ENCODE results near the gene KCNQ4. TPM values are rescaled to one million over a fixed set of nuclear protein-coding genes. Genes with fewer than 3 reads are reported as not detected.

KCNQ4 gene
- total RNA-seq, 1 donor from 2014 or later = not detected

DNA sequence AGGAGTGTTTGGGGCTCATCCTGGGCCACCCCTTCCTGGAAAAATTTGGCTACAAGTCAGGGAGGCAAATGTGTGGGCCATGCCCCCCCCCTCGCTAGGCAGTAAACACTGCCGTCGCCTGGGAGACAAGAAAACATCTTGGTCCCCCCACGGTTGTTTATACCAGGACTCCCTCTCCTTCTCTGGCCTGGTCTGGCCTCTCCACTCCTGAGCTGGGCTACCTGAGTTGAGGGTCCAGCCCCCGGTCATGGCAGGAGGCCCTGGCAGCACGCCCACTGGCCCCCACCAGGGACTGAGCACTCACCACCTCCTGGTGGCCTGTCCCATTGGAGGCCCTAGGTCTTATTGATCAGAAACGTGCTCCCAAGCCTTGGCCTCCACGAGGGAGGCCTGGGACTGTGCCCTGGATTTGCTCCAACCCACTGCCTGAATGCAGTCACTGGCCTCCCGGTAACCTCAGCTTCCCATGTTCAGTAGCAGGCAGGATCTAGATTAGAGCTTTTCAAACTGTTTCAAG lies 15.8 kb downstream of the KCNQ4 start:
- Histone ChIP-seq H3K4me1 (peaks cover 35% of the 10 kb centered on the region), H3F3A (ENCODE audit: low read depth) (peaks cover 23% of the 10 kb centered on the region), H3K4me3 (no peak overlapping the region), H3K27ac (no peak overlapping the region), H3K79me2 (ENCODE audit: low read depth) (no peaks in the 10 kb centered on the region), H3K9me3 (ENCODE audit: low read depth) (no peaks in the 10 kb centered on the region), H4K20me1 (ENCODE audit: low read depth) (peaks cover 8% of the 10 kb centered on the region), H2AFZ (replicated peaks) (no peak overlapping the region), H3K27me3 (peaks cover 11% of the 10 kb centered on the region), H3K9ac (no peak overlapping the region), H3K4me2 (no peak overlapping the region), H3K36me3 (no peaks in the 10 kb centered on the region)
- Mint-ChIP-seq H3K27ac (peak overlapping the region; percentile 92), H3K4me3 (peak overlapping the region; percentile 58), H3K27me3 (ENCODE audit: insufficient read depth, low read depth) (peaks cover 11% of the 10 kb centered on the region), H3K9me3 (no peaks in the 10 kb centered on the region), H3K4me1 (peaks cover 61% of the 10 kb centered on the region), H3K36me3 (no peaks in the 10 kb centered on the region)
- TF ChIP-seq, protein P1, sequence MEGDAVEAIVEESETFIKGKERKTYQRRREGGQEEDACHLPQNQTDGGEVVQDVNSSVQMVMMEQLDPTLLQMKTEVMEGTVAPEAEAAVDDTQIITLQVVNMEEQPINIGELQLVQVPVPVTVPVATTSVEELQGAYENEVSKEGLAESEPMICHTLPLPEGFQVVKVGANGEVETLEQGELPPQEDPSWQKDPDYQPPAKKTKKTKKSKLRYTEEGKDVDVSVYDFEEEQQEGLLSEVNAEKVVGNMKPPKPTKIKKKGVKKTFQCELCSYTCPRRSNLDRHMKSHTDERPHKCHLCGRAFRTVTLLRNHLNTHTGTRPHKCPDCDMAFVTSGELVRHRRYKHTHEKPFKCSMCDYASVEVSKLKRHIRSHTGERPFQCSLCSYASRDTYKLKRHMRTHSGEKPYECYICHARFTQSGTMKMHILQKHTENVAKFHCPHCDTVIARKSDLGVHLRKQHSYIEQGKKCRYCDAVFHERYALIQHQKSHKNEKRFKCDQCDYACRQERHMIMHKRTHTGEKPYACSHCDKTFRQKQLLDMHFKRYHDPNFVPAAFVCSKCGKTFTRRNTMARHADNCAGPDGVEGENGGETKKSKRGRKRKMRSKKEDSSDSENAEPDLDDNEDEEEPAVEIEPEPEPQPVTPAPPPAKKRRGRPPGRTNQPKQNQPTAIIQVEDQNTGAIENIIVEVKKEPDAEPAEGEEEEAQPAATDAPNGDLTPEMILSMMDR (IDR thresholded peaks at IDR 0.05) = no peak
- TF ChIP-seq EZH2 (IDR thresholded peaks at IDR 0.05) = no peak
- no peak for TF ChIP-seq EZH2phosphoT487 (IDR thresholded peaks at IDR 0.05)
- no peak for DNase-seq (ENCODE audit: low spot score)

DNA sequence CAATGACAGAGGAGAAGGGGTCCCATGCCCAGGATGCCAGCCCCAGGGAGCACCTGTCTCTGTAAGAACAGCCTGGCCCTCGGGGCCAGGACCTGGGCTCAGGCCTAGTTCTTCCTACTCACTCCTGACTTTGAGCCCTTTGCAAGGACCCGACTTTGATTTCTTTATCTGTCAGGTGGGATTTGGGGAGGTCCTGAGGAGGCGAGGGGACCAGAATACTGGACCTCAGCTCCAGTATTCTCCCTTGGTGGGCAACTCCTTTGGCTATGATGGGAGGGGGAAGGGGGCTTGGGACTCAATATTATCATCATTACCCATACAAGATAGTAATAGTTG lies 18.1 kb downstream of the KCNQ4 start:
- Histone ChIP-seq H3K36me3 (no peaks in the 10 kb centered on the region), H3F3A (ENCODE audit: low read depth) (peaks cover 23% of the 10 kb centered on the region), H4K20me1 (ENCODE audit: low read depth) (peaks cover 8% of the 10 kb centered on the region), H3K9me3 (ENCODE audit: low read depth) (no peaks in the 10 kb centered on the region), H3K4me2 (peak overlapping the region; percentile 64), H3K4me1 (peaks cover 35% of the 10 kb centered on the region), H3K9ac (no peak overlapping the region), H3K27ac (no peak overlapping the region), H3K79me2 (ENCODE audit: low read depth) (no peaks in the 10 kb centered on the region), H3K27me3 (peaks cover 11% of the 10 kb centered on the region), H3K4me3 (peak overlapping the region; percentile 7), H2AFZ (replicated peaks) (no peak overlapping the region)
- Mint-ChIP-seq H3K27me3 (ENCODE audit: insufficient read depth, low read depth) (peaks cover 11% of the 10 kb centered on the region), H3K9me3 (no peaks in the 10 kb centered on the region), H3K36me3 (no peaks in the 10 kb centered on the region), H3K27ac (no peak overlapping the region), H3K4me1 (peaks cover 62% of the 10 kb centered on the region), H3K4me3 (peak overlapping the region; percentile 69)
- TF ChIP-seq EZH2 (IDR thresholded peaks at IDR 0.05) (no peak), EZH2phosphoT487 (IDR thresholded peaks at IDR 0.05) (no peak)
- TF ChIP-seq, protein P1 (IDR thresholded peaks at IDR 0.05) = no peak
- DNase-seq (ENCODE audit: low spot score) = no peak

DNA sequence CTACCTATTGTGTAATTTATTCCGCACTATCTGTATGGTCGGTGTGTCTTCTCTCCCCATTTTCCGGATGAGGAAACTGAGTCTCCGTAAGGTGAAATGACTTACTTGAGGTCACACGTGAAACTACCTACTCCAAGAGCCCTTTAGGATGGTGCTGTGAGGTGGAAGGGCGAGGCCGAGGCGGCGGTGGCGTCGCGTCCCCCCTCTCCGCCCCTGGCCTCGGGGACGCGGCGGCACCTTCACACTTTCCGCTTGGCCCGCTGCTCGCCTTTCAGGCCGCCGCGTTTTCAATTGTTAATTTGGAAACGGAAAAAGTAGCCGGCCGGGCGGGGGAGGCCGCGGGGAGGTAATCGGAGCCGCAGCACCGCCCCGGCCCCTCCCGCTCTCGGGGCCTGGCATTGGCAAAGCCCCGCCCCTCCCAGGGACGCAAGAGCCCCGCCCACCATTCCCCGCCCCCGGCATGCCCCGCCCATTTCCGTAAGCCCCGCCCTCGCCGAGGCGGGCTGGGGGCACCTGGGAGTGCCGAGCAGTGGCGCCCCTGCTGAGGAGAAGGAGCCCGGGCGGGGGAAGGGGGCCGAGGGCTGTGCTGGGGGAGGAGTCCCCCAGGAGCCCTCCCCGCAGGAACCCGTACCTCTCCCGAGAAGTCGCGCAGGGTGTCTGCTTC lies 18.6 kb downstream of the KCNQ4 start:
- TF ChIP-seq EZH2 (IDR thresholded peaks at IDR 0.05) (no peak), EZH2phosphoT487 (IDR thresholded peaks at IDR 0.05) (no peak)
- TF ChIP-seq, protein P1 (IDR thresholded peaks at IDR 0.05) = no peak
- H3K27me3 Mint-ChIP-seq (ENCODE audit: insufficient read depth, low read depth) = peaks cover 11% of the 10 kb centered on the region
- peak; percentile 98 for DNase-seq (ENCODE audit: low spot score)
- Histone ChIP-seq H3K4me3 (peak overlapping the region; percentile 24), H3K4me1 (peaks cover 37% of the 10 kb centered on the region), H3F3A (ENCODE audit: low read depth) (peaks cover 23% of the 10 kb centered on the region), H3K9me3 (ENCODE audit: low read depth) (no peaks in the 10 kb centered on the region), H3K27ac (no peak overlapping the region), H4K20me1 (ENCODE audit: low read depth) (peaks cover 8% of the 10 kb centered on the region), H2AFZ (replicated peaks) (peak overlapping the region; percentile 32), H3K27me3 (peaks cover 11% of the 10 kb centered on the region), H3K36me3 (no peaks in the 10 kb centered on the region), H3K79me2 (ENCODE audit: low read depth) (no peaks in the 10 kb centered on the region), H3K4me2 (peak overlapping the region; percentile 64), H3K9ac (no peak overlapping the region)
- peak overlapping the region; percentile 69 for H3K4me3 Mint-ChIP-seq
- H3K36me3 Mint-ChIP-seq = no peaks in the 10 kb centered on the region
- H3K4me1 Mint-ChIP-seq = peaks cover 65% of the 10 kb centered on the region
- no peaks in the 10 kb centered on the region for H3K9me3 Mint-ChIP-seq
- H3K27ac Mint-ChIP-seq = no peak overlapping the region

All from neural progenitor cell (in vitro differentiated cells).